Ovary (tissue), 9 donors: ENCODE measurements around the gene ADAMTS13. TPM values are rescaled to one million over a fixed set of nuclear protein-coding genes. Genes with fewer than 3 reads are reported as not detected.

Source experiments
- DNase-seq, 5 donors: peaks; one replicate each; pipeline ENCODE4 v3.0.0-alpha.2; 2019 to 2020
- H3K27ac ChIP-seq, 2 donors: fragments of 200-600 bp; one replicate each; pipeline versions ENCODE4 v1.5.1 to v1.8.0; 2019 to 2022
- H3K27me3 ChIP-seq: fragments of 200-600 bp; one replicate; pipeline ENCODE4 v1.8.0; 2022
- H3K36me3 ChIP-seq: fragments of 200-600 bp; sonication (generic); one replicate; pipeline ENCODE4 v1.5.1; 2019
- H3K4me1 ChIP-seq: one replicate; pipeline ENCODE4 v1.8.1; 2013; ENCODE audit warnings: mild to moderate bottlenecking, moderate library complexity; ENCODE audit not compliant: insufficient read depth
- H3K4me3 ChIP-seq: fragments of 200-600 bp; sonication (generic); one replicate; pipeline ENCODE4 v1.5.1; 2017
- H3K9me3 ChIP-seq, 2 donors: fragments of 200-600 bp in 1 of 2; sonication (generic) in 1 of 2; one replicate each; pipeline versions ENCODE4 v1.5.1 to v1.8.1; 2013 to 2019; ENCODE audit warnings: mild to moderate bottlenecking in 1 of 2, moderate library complexity in 1 of 2
- EP300 ChIP-seq: sonication (generic); formaldehyde crosslinking; IDR thresholded peaks from one replicate; pipeline ENCODE4 v1.6.1; 2017; ENCODE audit warnings: antibody characterized with exemption
- POLR2A ChIP-seq: fragments of 450-650 bp; IDR thresholded peaks from one replicate; pipeline ENCODE4 v1.6.1; 2017; ENCODE audit warnings: antibody characterized with exemption, mild to moderate bottlenecking, moderate library complexity
- WGBS, 3 donors: extraction: QIAGEN DNeasy Blood & Tissue Kit in 1 of 3; methylation state at CpG; one replicate each; pipeline versions ENCODE4 v1.1.5 to v1.1.7; 2013 to 2017; 5-methylcytosine and 5-hydroxymethylcytosine counted together
- intact Hi-C, 4 donors: fragments of 100-400 bp; cut with DNase I; formaldehyde crosslinking; loops; one replicate each; pipeline versions ENCODE4 v1.11.0 to v1.15.1; 2022 to 2023
- polyA plus RNA-seq, 2 donors: library from polyadenylated mRNA; stranded (reverse); fragments of 200-250 nt in 1 of 2; fragments of 350-450 nt in 1 of 2; fragmentation: Illumina TruSeq in 1 of 2; extraction: RNeasy Lipid Tissue Mini Kit (QIAGEN cat#74804) in 1 of 2; gene quantifications; one replicate each; pipeline ENCODE4 v1.2.3, GENCODE V29; 2013 to 2014
- total RNA-seq, 7 donors: library from RNA; depleted of rRNA in 2 of 7; stranded (reverse); fragments of >200 nt in 2 of 7; fragmentation: NEBNext Ultra II Directional in 3 of 7; extraction: Animal tissue kit (Norgen Biotek cat#: 25700) in 3 of 7; gene quantifications; one replicate each; pipeline versions ENCODE4 v1.1.0 to v1.2.4, GENCODE V29; 2016 to 2023
- TF ChIP-seq, protein P1 (sequence below), 3 donors: fragments of 450-650 bp in 2 of 3; fragments of 200-600 bp in 1 of 3; IDR thresholded peaks; one replicate each; pipeline versions ENCODE4 v1.5.1 to v1.8.0; 2016 to 2022; ENCODE audit warnings: antibody characterized with exemption in 3 of 3, mild to moderate bottlenecking in 1 of 3
- donor health status: DM: no; HTN: no; CAD: no; lungs with moderate emphysema.
- donor health status: DM: no; HTN: no; CAD: no.
- donor health status: Bipolar disorder and iron deficiency.
- donor health status: DM: yes; HTN: yes; CAD: no.
- donor health status: DM: no; HTN: no; CAD: no.
- donor health status: DM: yes; HTN: yes; CAD: no.

Gene ADAMTS13
- total and polyA plus RNA-seq, 9 donors = 0.45 to 4.2 (median 3.6) TPM

DNA sequence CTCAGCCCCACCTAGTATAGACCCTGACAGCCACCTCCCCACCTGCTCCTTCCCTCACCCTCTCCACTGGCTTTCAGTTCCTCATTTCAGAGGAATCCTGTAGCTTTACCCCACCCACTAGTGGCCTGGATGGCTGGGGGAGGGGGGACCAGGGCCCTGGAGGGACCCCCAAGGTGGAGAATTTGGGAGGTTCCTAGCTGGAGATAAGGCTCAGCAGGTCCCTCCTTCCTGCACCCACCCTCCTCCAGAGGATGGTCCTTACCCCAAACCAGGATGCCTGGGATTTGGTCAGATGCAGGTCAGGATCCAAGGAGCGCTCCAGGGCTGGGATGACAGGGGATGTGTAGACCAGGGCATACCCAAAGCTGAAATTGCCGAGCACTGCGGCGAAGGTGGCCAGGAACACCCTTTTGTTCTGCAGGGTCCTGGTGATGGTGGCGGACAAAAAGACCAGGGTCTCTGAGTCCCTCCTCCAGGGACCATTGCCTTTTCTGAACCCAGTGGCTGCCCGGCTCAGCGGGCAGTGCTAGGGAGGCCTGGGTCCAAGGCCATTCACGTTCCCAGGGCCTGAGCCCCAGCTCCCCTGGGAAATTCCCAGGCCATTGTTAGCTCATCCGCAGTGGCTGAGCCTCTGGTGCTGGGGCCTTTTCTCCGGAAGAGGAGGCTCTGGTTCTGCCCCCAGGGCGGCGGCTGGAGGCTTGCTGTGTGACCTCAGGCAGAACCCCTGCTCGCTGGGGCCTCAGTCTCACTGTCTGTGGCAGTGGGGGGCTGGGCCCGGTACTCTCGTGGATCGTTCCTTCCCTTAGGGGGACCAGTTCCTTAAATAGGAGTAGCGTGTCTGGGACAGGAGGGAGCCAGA, 56.1 kb downstream of the ADAMTS13 start:
- 37 to 39% (median 39%) methylated on average over 15 to 17 of the region's 17 CpGs for WGBS, 3 donors
- TF ChIP-seq, protein P1, sequence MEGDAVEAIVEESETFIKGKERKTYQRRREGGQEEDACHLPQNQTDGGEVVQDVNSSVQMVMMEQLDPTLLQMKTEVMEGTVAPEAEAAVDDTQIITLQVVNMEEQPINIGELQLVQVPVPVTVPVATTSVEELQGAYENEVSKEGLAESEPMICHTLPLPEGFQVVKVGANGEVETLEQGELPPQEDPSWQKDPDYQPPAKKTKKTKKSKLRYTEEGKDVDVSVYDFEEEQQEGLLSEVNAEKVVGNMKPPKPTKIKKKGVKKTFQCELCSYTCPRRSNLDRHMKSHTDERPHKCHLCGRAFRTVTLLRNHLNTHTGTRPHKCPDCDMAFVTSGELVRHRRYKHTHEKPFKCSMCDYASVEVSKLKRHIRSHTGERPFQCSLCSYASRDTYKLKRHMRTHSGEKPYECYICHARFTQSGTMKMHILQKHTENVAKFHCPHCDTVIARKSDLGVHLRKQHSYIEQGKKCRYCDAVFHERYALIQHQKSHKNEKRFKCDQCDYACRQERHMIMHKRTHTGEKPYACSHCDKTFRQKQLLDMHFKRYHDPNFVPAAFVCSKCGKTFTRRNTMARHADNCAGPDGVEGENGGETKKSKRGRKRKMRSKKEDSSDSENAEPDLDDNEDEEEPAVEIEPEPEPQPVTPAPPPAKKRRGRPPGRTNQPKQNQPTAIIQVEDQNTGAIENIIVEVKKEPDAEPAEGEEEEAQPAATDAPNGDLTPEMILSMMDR (IDR thresholded peaks at IDR 0.05) = no peak
- TF ChIP-seq POLR2A (no peak), EP300 (no peak)
- intact Hi-C loops = no loop called here
- Histone ChIP-seq H3K27ac (no peak overlapping the region), H3K27me3 (no peaks in the 10 kb centered on the region), H3K4me3 (peak overlapping the region; percentile 16), H3K4me1 (peaks cover 2% of the 10 kb centered on the region), H3K9me3 (no peaks in the 10 kb centered on the region), H3K36me3 (no peaks in the 10 kb centered on the region)
- peak in 1 of 5 donors; percentile 31 for DNase-seq

DNA sequence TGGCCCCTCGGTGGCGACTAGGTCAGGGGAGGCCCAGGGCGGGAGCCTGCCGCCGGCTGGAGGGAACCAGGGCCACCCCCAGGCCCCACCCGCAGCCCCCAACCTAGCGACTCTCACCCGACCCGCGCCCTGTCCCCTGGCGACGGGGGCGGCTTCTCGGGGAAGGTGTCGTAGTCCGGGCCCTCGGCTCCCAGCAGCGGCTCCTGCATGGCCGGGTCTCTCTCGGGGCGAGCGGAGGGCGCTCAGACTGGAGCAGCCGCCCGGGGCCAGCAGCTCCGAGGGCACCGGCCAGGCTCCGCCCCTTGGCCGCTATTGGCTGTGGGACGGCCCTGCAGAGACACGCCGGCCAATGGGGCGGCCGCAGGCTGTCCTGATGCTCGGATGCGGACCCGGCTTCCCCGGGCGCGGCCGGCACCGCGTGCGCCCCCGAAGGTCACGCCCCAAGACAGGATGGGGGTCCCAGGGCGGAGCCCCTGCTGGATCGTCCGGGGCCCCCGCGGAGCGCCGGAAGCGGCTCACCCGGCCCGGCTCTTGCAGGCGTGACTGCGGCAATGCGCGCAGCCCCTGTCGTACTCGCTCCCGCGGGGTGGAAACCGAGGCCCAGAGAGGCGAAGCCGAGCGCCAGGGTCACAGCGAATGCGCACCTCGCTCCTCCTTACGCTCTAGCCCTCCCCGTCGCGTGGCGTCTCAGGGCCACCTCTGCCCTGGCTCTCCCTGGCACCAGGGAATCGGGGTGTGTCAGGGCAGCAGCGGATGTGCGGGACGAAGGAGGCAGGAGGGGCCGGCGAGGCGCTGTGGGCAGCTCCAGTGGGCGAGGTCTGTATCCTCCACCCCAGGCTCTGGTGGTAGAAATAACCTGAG, 56.9 kb downstream of the ADAMTS13 start, which contains the start of gene SLC2A6:
Gene SLC2A6 (minus strand): TSS at position 249 of the 861 bp plus-strand sequence. CDS start 40 bp downstream, at position 209.
- Histone ChIP-seq H3K4me1 (peaks cover 2% of the 10 kb centered on the region), H3K27me3 (no peaks in the 10 kb centered on the region), H3K27ac (no peak within 1 kb of the TSS), H3K4me3 (peak within 1 kb of the TSS; percentile 16), H3K9me3 (no peaks in the 10 kb centered on the region), H3K36me3 (no peaks in the 10 kb centered on the region)
- intact Hi-C loops = no loop called here
- DNase-seq = peak; percentile 69 to 87 (median 81)
- WGBS, 3 donors = 1 to 2% (median 1%) methylated on average over 59 to 84 of the region's 84 CpGs
- TF ChIP-seq EP300 (no peak), POLR2A (no peak)
- TF ChIP-seq, protein P1 (IDR thresholded peaks at IDR 0.05) = no peak

DNA sequence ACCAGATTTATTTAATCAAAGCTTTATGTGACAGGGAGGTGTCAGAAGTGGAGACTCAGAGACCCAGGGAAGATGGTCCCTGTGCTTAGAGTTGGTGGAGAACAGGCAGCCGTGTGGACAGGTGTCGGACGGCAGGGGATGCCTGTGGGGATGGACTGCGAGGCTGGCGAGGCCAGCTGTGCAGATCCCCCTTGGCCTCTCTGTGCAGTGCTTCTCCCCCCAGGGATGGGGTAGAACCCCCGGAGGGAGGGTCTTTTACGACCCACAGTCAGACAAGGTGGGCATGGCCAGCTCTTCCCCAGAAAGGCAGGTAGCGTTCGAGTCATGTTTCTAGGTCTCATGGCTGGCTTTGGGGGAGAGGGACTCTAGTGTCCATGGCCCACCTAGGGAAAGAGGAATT, 61.4 kb downstream of the ADAMTS13 start:
- no peak for DNase-seq
- TF ChIP-seq EP300 (no peak), POLR2A (no peak)
- Histone ChIP-seq H3K36me3 (no peaks in the 10 kb centered on the region), H3K27me3 (no peaks in the 10 kb centered on the region), H3K4me3 (no peak overlapping the region), H3K27ac (no peak overlapping the region), H3K4me1 (peaks cover 2% of the 10 kb centered on the region), H3K9me3 (no peaks in the 10 kb centered on the region)
- 77 to 82% (median 79%) methylated on average over 9 of the region's 9 CpGs for WGBS, 3 donors
- intact Hi-C loops = loop anchor here in 1 of 4 donors (10.0 kb wide), 1 partner anchor 299 kb away; no protein-coding TSS in a partner anchor

DNA sequence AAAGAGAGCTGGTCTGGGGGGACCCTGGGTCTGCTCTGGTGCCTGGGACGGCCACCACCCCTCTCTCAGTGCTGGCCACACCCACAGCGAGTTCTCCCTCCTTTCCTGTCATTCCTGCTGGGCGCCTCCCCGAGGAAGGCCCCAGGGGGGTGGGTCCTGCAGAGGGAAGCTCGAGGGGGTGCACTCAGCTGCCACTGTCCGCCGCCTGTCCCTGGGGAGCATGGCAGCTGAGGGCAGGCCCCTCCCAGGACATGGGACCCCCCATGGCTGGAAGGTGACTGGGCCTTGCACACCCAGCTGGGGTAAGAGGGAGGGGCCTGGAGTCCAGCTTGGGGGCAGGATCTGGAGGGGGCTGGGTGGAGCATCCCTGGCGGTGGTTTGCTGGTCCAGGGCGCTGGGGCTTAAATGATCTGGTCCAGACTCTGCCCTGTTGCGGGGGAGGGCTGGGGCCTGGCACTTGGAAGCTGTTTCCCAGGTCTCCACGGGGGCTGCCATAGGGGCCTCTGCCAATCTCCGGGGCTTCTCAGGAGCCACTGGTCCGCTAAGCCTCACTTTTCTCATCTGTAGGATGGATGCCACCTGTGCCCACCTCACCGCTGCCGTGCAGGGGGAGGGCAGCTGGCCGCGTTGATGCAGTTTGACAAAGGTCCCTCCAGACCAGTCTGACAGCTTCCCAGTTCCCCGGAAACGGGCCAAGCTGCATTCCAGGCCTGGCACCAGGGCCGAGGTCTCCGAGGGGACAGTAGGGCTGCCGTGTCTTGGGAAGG, 62.7 kb downstream of the ADAMTS13 start:
- Histone ChIP-seq H3K27me3 (no peaks in the 10 kb centered on the region), H3K27ac (no peak overlapping the region), H3K36me3 (no peaks in the 10 kb centered on the region), H3K9me3 (no peaks in the 10 kb centered on the region), H3K4me3 (no peak overlapping the region), H3K4me1 (no peaks in the 10 kb centered on the region)
- TF ChIP-seq EP300 (no peak), POLR2A (no peak)
- TF ChIP-seq, protein P1 (IDR thresholded peaks at IDR 0.05) = no peak
- no peak for DNase-seq
- WGBS, 3 donors = 55 to 67% (median 57%) methylated on average over 18 to 22 of the region's 22 CpGs
- intact Hi-C loops = loop anchor here (5.0 to 10.0 kb wide), 5 partner anchors 78 to 303 kb away; no protein-coding TSS in a partner anchor
